Upper lobe of left lung (tissue), 6 donors: ENCODE data around the gene PVALEF. TPM values are rescaled to one million over a fixed set of nuclear protein-coding genes. Genes with fewer than 3 reads are reported as not detected.

ENCODE experiments used
- ATAC-seq, 2 donors: fragments of 200-7000 bp; cut with Tn5 transposase; one replicate each; pipeline ENCODE4 v1.9.1; 2022; ENCODE audit warnings: mild to moderate bottlenecking in 2 of 2, moderate library complexity in 2 of 2; ENCODE audit not compliant: low FRiP score in 2 of 2
- DNase-seq, 2 donors: peaks; one replicate each; pipeline ENCODE4 v3.0.0-alpha.2; 2019 to 2020
- H3K27ac ChIP-seq, 4 donors: fragments of 200-600 bp; sonication (generic); one replicate each; pipeline ENCODE4 v1.5.1; 2016 to 2019
- H3K27me3 ChIP-seq, 4 donors: fragments of 200-600 bp; sonication (generic); one replicate each; pipeline ENCODE4 v1.5.1; 2017 to 2019
- H3K36me3 ChIP-seq, 4 donors: fragments of 200-600 bp; sonication (generic); one replicate each; pipeline ENCODE4 v1.5.1; 2016 to 2019
- H3K4me1 ChIP-seq, 4 donors: fragments of 200-600 bp; sonication (generic); one replicate each; pipeline ENCODE4 v1.5.1; 2018 to 2019
- H3K4me3 ChIP-seq, 4 donors: fragments of 200-600 bp; sonication (generic); one replicate each; pipeline ENCODE4 v1.5.1; 2017 to 2019; ENCODE audit warnings: mild to moderate bottlenecking in 2 of 4, moderate library complexity in 1 of 4
- H3K9me3 ChIP-seq, 4 donors: fragments of 200-600 bp; sonication (generic); one replicate each; pipeline ENCODE4 v1.5.1; 2018 to 2019
- CTCF ChIP-seq, 6 experiments: fragments of 450-650 bp in 4 of 6; fragments of 200-600 bp in 2 of 6; sonication (generic) in 2 of 6; IDR thresholded peaks; one replicate each; pipeline ENCODE4 v1.5.1; 2016 to 2019; ENCODE audit warnings: antibody characterized with exemption in 6 of 6
- EP300 ChIP-seq, 4 donors: sonication (generic); formaldehyde crosslinking; IDR thresholded peaks; one replicate each; pipeline ENCODE4 v1.5.1; 2017; ENCODE audit warnings: antibody characterized with exemption in 4 of 4, control low read depth in 2 of 4
- POLR2A ChIP-seq, 4 donors: fragments of 450-650 bp; IDR thresholded peaks; one replicate each; pipeline ENCODE4 v1.5.1; 2016 to 2017; ENCODE audit warnings: antibody characterized with exemption in 4 of 4, mild to moderate bottlenecking in 2 of 4
- POLR2AphosphoS5 ChIP-seq, 2 donors: sonication (generic); formaldehyde crosslinking; IDR thresholded peaks; one replicate each; pipeline ENCODE4 v1.5.1; 2017; ENCODE audit warnings: antibody characterized with exemption in 2 of 2
- WGBS, 2 donors: methylation state at CpG; one replicate each; pipeline ENCODE4 v1.1.5; 2017 to 2018; 5-methylcytosine and 5-hydroxymethylcytosine counted together
- total RNA-seq, 6 donors: library from RNA; depleted of rRNA in 4 of 6; stranded (reverse); fragments of >200 nt in 4 of 6; gene quantifications; one replicate each; pipeline versions ENCODE4 v1.1.0 to v1.2.1, GENCODE V29; 2016 to 2021
- donor health status: DM: no; HTN: no; CAD: no; lungs with moderate emphysema.
- donor health status: DM: no; HTN: yes; CAD: no; lungs with severe emphysema.

PVALEF gene
- total RNA-seq, 6 donors from 2014 or later, result not detected

GRCh38 chr17:81195941-81196495 lies 30.7 kb downstream of the PVALEF start:
- 93 to 94% methylated on average over 6 to 14 of the region's 14 CpGs for WGBS, 2 donors

DNA sequence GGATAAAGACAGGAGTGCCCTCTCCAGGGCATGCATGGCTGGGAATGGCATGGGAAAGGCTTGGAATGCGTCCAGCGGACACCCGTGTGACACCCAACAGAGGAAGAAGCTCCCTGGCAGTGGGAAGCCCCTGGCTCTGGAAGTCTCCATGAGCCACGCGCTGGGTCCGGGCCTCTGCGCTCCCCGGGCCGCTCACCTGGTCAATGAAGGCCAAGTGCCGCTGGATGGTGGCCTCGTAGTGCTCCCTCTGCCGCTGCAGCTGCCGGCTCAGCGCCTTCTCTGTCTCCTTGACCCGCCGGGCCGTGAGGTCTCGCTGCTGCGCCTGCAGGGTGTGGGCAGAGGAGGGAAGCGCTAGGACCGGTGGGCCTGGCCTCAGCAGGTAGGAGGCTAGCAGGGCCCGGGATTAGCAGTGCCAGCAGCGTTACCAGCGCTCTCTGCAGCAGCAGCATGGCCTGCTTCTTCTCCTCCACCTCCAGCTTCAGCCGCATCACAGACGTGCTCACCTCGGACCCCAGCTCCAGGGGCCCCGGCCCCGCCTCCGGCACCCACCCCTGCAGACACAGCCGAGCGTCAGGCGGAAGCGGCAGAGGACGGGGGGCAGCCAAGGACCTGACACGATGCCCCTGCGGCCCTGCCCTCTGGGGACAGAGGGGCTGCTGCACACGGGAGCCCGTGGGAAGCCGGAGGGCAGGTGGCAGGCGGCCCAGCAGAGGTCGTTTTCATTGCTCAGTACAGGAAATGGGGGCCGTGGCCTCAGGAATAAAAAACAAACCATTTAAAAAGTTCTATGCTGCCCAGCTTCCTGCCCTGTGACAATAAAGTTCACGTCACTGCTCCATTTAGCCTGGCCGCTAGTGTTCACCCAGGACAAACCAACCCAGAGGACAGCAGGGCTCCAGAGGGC lies 31.4 kb downstream of the PVALEF start:
- no peak for ATAC-seq
- Histone ChIP-seq H3K4me1 (peaks cover 4 to 42% (median 32%) of the 10 kb centered on the region in 4 donors), H3K9me3 (no peaks in the 10 kb centered on the region), H3K27ac (peak overlapping the region in 3 of 4 donors; percentile 28 to 73 (median 69)), H3K27me3 (no peaks in the 10 kb centered on the region), H3K36me3 (peaks cover 0 to 15% (median 1%) of the 10 kb centered on the region in 4 donors), H3K4me3 (peak overlapping the region in 2 of 4 donors; percentile 29 to 30)
- TF ChIP-seq POLR2A (IDR thresholded peaks at IDR 0.05), result no peak
- TF ChIP-seq POLR2AphosphoS5 (IDR thresholded peaks at IDR 0.05), result no peak
- WGBS, 2 donors, result 74 to 93% methylated on average over 3 to 45 of the region's 45 CpGs
- DNase-seq, result peak in 1 of 2 donors; percentile 78

More at GRCh38 chr17:81195941-81196495, 30.7 kb downstream of the PVALEF start:
- TF ChIP-seq EP300 (IDR thresholded peaks at IDR 0.05) (no peak), POLR2AphosphoS5 (IDR thresholded peaks at IDR 0.05) (no peak), CTCF (IDR thresholded peaks at IDR 0.05) (no peak), POLR2A (IDR thresholded peaks at IDR 0.05) (no peak)
- peak in 1 of 2 donors; percentile 58 for DNase-seq
- no peak for ATAC-seq
- H3K4me3 ChIP-seq, result no peak overlapping the region
- peaks cover 4 to 42% (median 32%) of the 10 kb centered on the region in 4 donors for H3K4me1 ChIP-seq
- no peaks in the 10 kb centered on the region for H3K9me3 ChIP-seq
- H3K27ac ChIP-seq, result peak overlapping the region in 1 of 4 donors; percentile 69
- H3K36me3 ChIP-seq, result peaks cover 0 to 18% (median 2%) of the 10 kb centered on the region in 4 donors
- no peaks in the 10 kb centered on the region for H3K27me3 ChIP-seq

- Histone ChIP-seq H3K4me3 (peak overlapping the region in 2 of 4 donors; percentile 29 to 30), H3K4me1 (peaks cover 4 to 42% (median 32%) of the 10 kb centered on the region in 4 donors), H3K27me3 (no peaks in the 10 kb centered on the region), H3K27ac (peak overlapping the region in 3 of 4 donors; percentile 28 to 73 (median 69)), H3K9me3 (no peaks in the 10 kb centered on the region), H3K36me3 (peaks cover 0 to 15% (median 1%) of the 10 kb centered on the region in 4 donors)
- WGBS, 2 donors, result 77 to 79% methylated on average over 9 to 13 of the region's 14 CpGs
- no peak for ATAC-seq
- peak in 1 of 2 donors; percentile 73 for DNase-seq
- TF ChIP-seq CTCF (IDR thresholded peaks at IDR 0.05) (no peak), POLR2A (IDR thresholded peaks at IDR 0.05) (no peak), EP300 (IDR thresholded peaks at IDR 0.05) (no peak), POLR2AphosphoS5 (IDR thresholded peaks at IDR 0.05) (no peak)
Observed at GRCh38 chr17:81197409-81197795, 32.1 kb downstream of the PVALEF start.

DNA sequence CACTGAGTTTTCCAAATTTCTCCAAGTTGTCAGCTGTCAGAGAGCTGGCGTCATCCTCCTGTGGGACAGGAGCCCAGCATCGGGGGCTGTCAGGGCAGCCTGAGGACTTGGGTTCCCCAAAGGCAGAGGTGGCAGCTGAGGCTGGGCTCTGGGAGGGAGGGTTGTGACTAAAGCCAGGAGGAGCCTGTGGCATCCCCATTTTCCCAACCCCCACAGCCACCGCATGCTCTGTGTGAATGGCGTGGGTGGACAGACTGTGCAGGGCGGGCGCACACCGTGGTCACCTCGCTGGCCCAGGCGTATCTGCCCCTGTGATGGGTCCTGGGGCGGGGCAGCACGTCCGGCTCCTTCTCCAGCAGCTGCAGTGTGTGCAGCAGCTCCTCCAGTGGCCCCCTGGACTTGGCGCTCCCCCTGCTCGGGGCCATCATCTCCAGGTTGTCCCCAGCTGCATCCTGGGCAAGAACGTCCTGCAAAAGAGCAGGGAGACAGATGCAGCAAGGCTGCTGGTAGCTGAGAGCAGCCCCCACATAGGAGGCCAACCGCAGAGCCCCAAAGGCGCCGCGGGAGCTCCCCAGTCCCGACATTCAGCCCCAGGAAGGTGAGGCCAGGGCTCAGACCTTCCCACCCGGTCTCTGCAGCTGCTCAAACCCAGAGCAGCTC lies 32.7 kb downstream of the PVALEF start:
- Histone ChIP-seq H3K27me3 (no peaks in the 10 kb centered on the region), H3K4me3 (peak overlapping the region in 1 of 4 donors; percentile 29), H3K27ac (peak overlapping the region in 2 of 4 donors; percentile 28 to 69), H3K4me1 (peaks cover 4 to 42% (median 32%) of the 10 kb centered on the region in 4 donors), H3K9me3 (no peaks in the 10 kb centered on the region), H3K36me3 (peaks cover 0 to 16% (median 1%) of the 10 kb centered on the region in 4 donors)
- ATAC-seq, result no peak
- WGBS, 2 donors, result 89 to 100% methylated on average over 2 to 12 of the region's 21 CpGs
- no peak for TF ChIP-seq CTCF (IDR thresholded peaks at IDR 0.05)
- peak in 1 of 2 donors; percentile 77 for DNase-seq
